Gastroesophageal sphincter (tissue), 3 donors: Measurements from ENCODE around the gene MTR.

ENCODE experiments used
- CTCF ChIP-seq, 4 experiments: fragments of 200-600 bp in 2 of 4; fragments of 450-650 bp in 2 of 4; sonication (generic) in 1 of 4; IDR thresholded peaks; one replicate each; pipeline ENCODE4 v1.5.1; 2017 to 2019; ENCODE audit warnings: antibody characterized with exemption in 4 of 4, mild to moderate bottlenecking in 2 of 4, moderate library complexity in 2 of 4
- EP300 ChIP-seq: sonication (generic); formaldehyde crosslinking; IDR thresholded peaks from one replicate; pipeline ENCODE4 v1.6.1; 2017; ENCODE audit warnings: antibody characterized with exemption, mild to moderate bottlenecking
- POLR2AphosphoS5 ChIP-seq: sonication (generic); formaldehyde crosslinking; IDR thresholded peaks from one replicate; pipeline ENCODE4 v1.6.1; 2017; ENCODE audit warnings: antibody characterized with exemption

GRCh38 chr1:236953151-236953700 lies 158.1 kb downstream of the MTR start:
- no peak for TF ChIP-seq CTCF (IDR thresholded peaks at IDR 0.05)
- TF ChIP-seq POLR2AphosphoS5, result no peak
- TF ChIP-seq EP300, result no peak
